GM23248 (cell line): ENCODE measurements around the gene LRRC3.

Experiments
- EZH2 ChIP-seq: fragments of 200-600 bp; sonication (generic); IDR thresholded peaks from 2 replicates; pipeline ENCODE4 v1.6.1; 2018; ENCODE audit warnings: antibody characterized with exemption, mild to moderate bottlenecking; ENCODE audit not compliant: insufficient read depth, poor library complexity, severe bottlenecking
- EZH2phosphoT487 ChIP-seq: fragments of 200-600 bp; sonication (generic); IDR thresholded peaks from 2 replicates; pipeline ENCODE4 v1.6.1; 2018; ENCODE audit warnings: antibody characterized with exemption, moderate library complexity, mild to moderate bottlenecking, low read depth; ENCODE audit not compliant: insufficient read depth

DNA sequence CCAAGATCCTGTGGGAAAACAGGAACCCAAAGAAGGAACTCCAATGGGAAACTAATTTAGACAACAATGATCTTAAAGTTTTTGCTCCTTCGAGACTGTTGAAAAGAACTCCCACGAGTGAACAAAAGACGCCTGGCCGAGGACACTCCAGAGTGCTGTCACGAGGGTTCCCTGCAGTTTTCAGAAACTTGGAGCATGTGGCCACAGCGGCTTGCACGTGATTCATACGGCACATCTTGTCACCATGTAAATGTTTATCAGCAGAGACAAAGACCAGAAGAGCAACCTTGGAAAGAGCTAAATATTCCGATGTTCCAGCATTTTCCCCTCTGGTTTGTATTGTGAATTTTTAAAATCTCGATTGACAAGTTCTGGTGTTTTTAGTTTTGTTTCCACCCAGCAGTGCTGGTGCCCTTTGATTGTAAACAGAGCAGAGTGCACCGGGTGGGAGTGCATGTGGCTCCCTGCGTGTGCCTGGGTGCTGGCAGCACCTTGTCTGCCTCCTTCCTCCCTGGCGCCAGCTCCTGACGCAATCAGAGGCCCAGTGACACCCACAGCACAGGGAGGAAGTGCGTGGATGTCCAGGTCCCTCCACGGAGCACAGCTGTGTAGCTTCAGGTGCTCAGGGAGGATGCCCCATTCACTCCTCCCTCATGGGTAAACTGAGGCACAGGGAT lies 23.0 kb downstream of the LRRC3 start:
- TF ChIP-seq EZH2phosphoT487: no peak
- no peak for TF ChIP-seq EZH2
